D721Med (cell line): Measurements from ENCODE around the gene RARB.

Experiments used
- DNase-seq: peaks from one replicate; pipeline ENCODE4 v3.0.0; 2011; ENCODE audit warnings: low spot score; ENCODE audit not compliant: insufficient read length
- FAIRE-seq: peaks from 2 replicates; lab custom pipeline; 2011; peaks lifted over from hg19 to GRCh38; lab: Jason Lieb, UNC
- TF ChIP-seq, protein P1 (sequence below): IDR thresholded peaks from 2 replicates; pipeline ENCODE4 v1.5.1; 2012; ENCODE audit warnings: mild to moderate bottlenecking, control low read depth; ENCODE audit not compliant: insufficient read depth; ENCODE audit errors: missing control alignments

The RARB gene

GRCh38 chr3:25386686-25387255 lies 41.3 kb upstream of the RARB start:
- FAIRE-seq (no peak), DNase-seq (no peak)
- TF ChIP-seq, protein P1, sequence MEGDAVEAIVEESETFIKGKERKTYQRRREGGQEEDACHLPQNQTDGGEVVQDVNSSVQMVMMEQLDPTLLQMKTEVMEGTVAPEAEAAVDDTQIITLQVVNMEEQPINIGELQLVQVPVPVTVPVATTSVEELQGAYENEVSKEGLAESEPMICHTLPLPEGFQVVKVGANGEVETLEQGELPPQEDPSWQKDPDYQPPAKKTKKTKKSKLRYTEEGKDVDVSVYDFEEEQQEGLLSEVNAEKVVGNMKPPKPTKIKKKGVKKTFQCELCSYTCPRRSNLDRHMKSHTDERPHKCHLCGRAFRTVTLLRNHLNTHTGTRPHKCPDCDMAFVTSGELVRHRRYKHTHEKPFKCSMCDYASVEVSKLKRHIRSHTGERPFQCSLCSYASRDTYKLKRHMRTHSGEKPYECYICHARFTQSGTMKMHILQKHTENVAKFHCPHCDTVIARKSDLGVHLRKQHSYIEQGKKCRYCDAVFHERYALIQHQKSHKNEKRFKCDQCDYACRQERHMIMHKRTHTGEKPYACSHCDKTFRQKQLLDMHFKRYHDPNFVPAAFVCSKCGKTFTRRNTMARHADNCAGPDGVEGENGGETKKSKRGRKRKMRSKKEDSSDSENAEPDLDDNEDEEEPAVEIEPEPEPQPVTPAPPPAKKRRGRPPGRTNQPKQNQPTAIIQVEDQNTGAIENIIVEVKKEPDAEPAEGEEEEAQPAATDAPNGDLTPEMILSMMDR = no peak

DNA sequence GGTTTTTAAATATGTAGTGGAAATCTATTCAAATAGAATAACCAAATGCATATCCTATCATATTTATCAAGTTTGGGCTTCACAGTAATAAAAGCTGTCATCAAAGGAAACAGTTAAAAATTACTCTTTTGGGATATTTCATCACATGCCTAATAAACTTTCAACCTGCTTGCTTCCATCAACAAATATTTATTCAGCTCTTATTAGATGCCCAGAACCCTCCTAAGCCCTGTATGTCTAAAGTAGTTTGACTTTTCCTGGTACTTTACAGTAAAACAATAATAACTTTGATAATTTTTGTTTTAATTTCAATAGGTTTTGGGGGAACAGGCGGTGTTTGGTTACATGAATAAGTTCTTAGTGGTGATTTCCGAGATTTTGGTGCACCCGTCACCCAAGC lies 37.5 kb upstream of the RARB start:
- FAIRE-seq (no peak), DNase-seq (no peak)
- TF ChIP-seq, protein P1 = no peak

GRCh38 chr3:25396251-25396650 lies 31.8 kb upstream of the RARB start:
- TF ChIP-seq, protein P1 = no peak
- FAIRE-seq = no peak

DNA sequence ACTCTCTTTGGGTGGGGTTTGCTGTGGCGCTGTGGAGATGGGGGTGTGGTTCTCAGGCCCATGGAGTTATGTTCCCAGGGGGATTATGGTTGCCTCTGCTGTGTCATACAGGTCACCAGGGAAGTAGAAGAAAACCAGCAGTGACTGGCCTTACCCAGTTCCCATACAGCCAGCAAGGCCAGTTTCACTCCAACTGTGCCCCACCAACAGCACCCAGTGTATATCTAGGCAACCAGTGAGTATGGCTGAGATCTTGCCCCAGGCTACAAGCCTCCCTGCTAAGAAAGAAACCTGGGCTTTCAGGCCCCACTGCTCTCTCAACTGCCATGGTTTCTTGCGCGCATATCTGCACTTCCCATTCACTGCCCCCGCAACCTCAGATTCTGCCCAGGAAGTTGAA lies 31.4 kb upstream of the RARB start:
- FAIRE-seq (no peak), DNase-seq (no peak)
- TF ChIP-seq, protein P1 = no peak

More at GRCh38 chr3:25396251-25396650, 31.8 kb upstream of the RARB start:
- DNase-seq = no peak

DNA sequence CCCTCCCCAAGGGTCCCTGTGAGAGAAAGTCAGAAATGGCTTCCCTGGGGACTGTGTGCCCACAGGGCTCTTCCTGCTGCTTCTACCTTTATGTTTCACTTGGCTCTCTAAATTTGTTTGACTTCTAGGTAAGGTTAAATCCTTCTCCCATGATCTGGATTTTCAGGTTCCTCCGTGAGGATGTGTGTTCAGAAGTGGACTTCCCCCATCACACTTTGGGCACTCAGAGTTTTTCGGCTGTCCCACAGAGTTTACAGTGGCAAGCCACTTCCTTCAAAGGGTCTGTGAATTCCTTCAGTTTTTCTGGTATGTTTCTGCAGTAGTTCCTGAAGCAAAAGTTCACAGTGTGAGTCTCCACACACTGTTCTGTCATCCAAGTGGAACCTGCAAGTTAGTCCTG lies 30.9 kb upstream of the RARB start:
- TF ChIP-seq, protein P1 = no peak
- DNase-seq (no peak), FAIRE-seq (no peak)

DNA sequence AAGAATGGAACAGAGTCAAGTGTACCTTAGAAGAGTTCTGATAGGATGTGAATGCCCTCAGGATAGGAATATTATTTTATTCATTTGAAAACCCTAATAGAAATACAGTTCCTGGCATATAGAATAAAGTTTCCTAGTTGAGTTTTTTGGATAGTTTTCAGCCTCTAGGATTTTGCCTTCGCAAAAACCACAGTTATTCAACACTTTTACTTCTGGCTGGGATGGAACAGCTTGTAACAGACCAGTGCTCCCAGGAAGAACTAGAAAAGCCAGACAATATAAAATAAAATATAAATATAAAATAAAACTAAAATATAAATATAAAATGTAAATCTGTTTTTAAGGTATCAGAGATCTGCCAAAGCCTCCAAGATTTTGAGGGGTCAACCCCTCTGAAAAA lies 27.5 kb upstream of the RARB start:
- TF ChIP-seq, protein P1 = no peak
- no peak for FAIRE-seq
- DNase-seq = no peak

GRCh38 chr3:25403968-25404367 lies 24.1 kb upstream of the RARB start:
- TF ChIP-seq, protein P1 = no peak
- DNase-seq (no peak), FAIRE-seq (no peak)
